Suprapubic skin (tissue), 4 donors: ENCODE data around the gene ZFAND3. TPM values are rescaled to one million over a fixed set of nuclear protein-coding genes. Genes with fewer than 3 reads are reported as not detected.

Experiments
- DNase-seq, 2 donors: peaks; one replicate each; pipeline ENCODE4 v3.0.0-alpha.2; 2019; ENCODE audit warnings: low spot score in 2 of 2
- H3K27ac ChIP-seq: fragments of 200-600 bp; sonication (generic); one replicate; pipeline ENCODE4 v1.5.1; 2019
- H3K27me3 ChIP-seq: fragments of 200-600 bp; sonication (generic); one replicate; pipeline ENCODE4 v1.5.1; 2019
- H3K36me3 ChIP-seq: fragments of 200-600 bp; sonication (generic); one replicate; pipeline ENCODE4 v1.5.1; 2019
- H3K4me1 ChIP-seq: fragments of 200-600 bp; sonication (generic); one replicate; pipeline ENCODE4 v1.5.1; 2019
- H3K4me3 ChIP-seq: fragments of 200-600 bp; sonication (generic); one replicate; pipeline ENCODE4 v1.5.1; 2019; ENCODE audit warnings: mild to moderate bottlenecking
- H3K9me3 ChIP-seq: fragments of 200-600 bp; sonication (generic); one replicate; pipeline ENCODE4 v1.5.1; 2019
- CTCF ChIP-seq, 2 donors: fragments of 200-600 bp in 1 of 2; fragments of 450-650 bp in 1 of 2; sonication (generic) in 1 of 2; IDR thresholded peaks; one replicate each; pipeline ENCODE4 v1.5.1; 2016 to 2019; ENCODE audit warnings: antibody characterized with exemption in 2 of 2, mild to moderate bottlenecking in 1 of 2, moderate library complexity in 1 of 2
- EP300 ChIP-seq: sonication (generic); formaldehyde crosslinking; IDR thresholded peaks from one replicate; pipeline ENCODE4 v1.6.1; 2017; ENCODE audit warnings: antibody characterized with exemption
- POLR2A ChIP-seq, 2 donors: fragments of 450-650 bp; IDR thresholded peaks; one replicate each; pipeline ENCODE4 v1.6.1; 2017; ENCODE audit warnings: antibody characterized with exemption in 2 of 2, mild to moderate bottlenecking in 2 of 2, moderate library complexity in 2 of 2
- POLR2AphosphoS5 ChIP-seq, 3 donors: sonication (generic); formaldehyde crosslinking; IDR thresholded peaks; one replicate each; pipeline ENCODE4 v1.6.1; 2017; ENCODE audit warnings: antibody characterized with exemption in 3 of 3
- WGBS: methylation state at CpG from one replicate; pipeline ENCODE4 v1.1.5; 2018; 5-methylcytosine and 5-hydroxymethylcytosine counted together
- total RNA-seq, 4 donors: library from RNA; depleted of rRNA; stranded (reverse); fragments of >200 nt; gene quantifications; one replicate each; pipeline ENCODE4 v1.1.0, GENCODE V29; 2016

ZFAND3 gene
- total RNA-seq, 4 donors from 2014 or later, result 31.1 to 41.0 (median 36.3) TPM

GRCh38 chr6:38035478-38035877 is 216.0 kb downstream of the ZFAND3 start:
- 89% methylated on average over 1 of the region's 1 CpG for WGBS
- peaks cover 2% of the 10 kb centered on the region for H3K4me1 ChIP-seq
- H3K9me3 ChIP-seq, result no peaks in the 10 kb centered on the region
- no peaks in the 10 kb centered on the region for H3K36me3 ChIP-seq
- H3K4me3 ChIP-seq, result no peak overlapping the region
- H3K27ac ChIP-seq, result no peak overlapping the region
- TF ChIP-seq POLR2AphosphoS5 (IDR thresholded peaks at IDR 0.05) (no peak), CTCF (IDR thresholded peaks at IDR 0.05) (no peak)
- H3K27me3 ChIP-seq, result no peaks in the 10 kb centered on the region
- no peak for DNase-seq

- Histone ChIP-seq H3K27ac (no peak overlapping the region), H3K36me3 (no peaks in the 10 kb centered on the region), H3K4me1 (no peaks in the 10 kb centered on the region), H3K9me3 (no peaks in the 10 kb centered on the region), H3K4me3 (no peak overlapping the region), H3K27me3 (no peaks in the 10 kb centered on the region)
- 69% methylated on average over 2 of the region's 2 CpGs for WGBS
- TF ChIP-seq POLR2A (IDR thresholded peaks at IDR 0.05) (no peak), CTCF (IDR thresholded peaks at IDR 0.05) (no peak), POLR2AphosphoS5 (IDR thresholded peaks at IDR 0.05) (no peak), EP300 (no peak)
- no peak for DNase-seq
Observed at GRCh38 chr6:38039502-38039901, 220.0 kb downstream of the ZFAND3 start.

DNA sequence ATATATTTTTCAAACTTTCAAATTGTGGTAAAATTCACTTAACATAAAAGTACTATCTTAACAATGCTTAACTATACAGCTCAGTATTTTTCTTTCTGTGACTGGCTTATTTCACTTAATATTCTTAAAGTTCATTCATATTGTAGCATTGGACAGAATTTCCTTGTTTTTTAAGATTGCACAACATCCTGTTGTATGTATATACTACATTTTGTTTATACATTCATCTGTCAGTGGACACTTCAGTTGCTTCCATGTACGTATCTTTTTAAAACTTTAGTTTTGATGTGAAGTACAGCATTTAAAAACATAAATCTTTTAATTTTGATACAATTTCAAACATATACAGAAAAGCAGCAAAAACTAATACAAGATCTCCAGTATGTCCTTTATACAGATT is 220.7 kb downstream of the ZFAND3 start:
- H3K9me3 ChIP-seq, result no peaks in the 10 kb centered on the region
- H3K27ac ChIP-seq, result no peak overlapping the region
- H3K36me3 ChIP-seq, result no peaks in the 10 kb centered on the region
- H3K4me3 ChIP-seq, result no peak overlapping the region
- no peaks in the 10 kb centered on the region for H3K4me1 ChIP-seq
- DNase-seq, result no peak
- no peak for TF ChIP-seq CTCF (IDR thresholded peaks at IDR 0.05)
- no peak for TF ChIP-seq POLR2A (IDR thresholded peaks at IDR 0.05)
- TF ChIP-seq EP300, result no peak
- no peak for TF ChIP-seq POLR2AphosphoS5 (IDR thresholded peaks at IDR 0.05)
- H3K27me3 ChIP-seq, result no peaks in the 10 kb centered on the region
- 96% methylated on average over 1 of the region's 1 CpG for WGBS

DNA sequence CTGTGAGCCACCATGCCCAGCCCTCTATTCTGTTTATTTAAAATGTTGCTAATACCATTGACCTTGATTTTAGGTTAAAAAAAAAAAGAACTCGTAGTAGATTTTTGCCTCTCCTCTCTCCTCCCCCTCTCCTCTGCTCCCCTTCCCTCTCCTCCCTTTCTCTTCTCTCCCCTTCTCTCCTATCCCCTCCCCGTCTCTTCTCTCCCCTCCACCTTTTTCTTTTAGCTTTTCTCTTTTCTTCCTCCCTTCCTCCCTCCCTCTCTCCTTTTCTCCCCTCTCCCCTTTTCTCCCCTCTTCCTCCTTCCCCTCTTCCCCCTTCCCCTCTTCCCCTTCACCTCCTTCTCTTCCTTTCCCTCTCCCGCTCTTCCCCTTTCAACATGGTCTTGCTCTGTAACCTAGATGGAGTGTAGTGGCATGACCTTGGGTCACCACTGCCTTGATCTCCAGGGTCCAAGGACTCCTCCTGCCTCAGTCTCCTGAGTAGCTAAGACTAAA is 223.8 kb downstream of the ZFAND3 start:
- H3K36me3 ChIP-seq, result no peaks in the 10 kb centered on the region
- TF ChIP-seq CTCF (IDR thresholded peaks at IDR 0.05), result no peak
- TF ChIP-seq POLR2AphosphoS5 (IDR thresholded peaks at IDR 0.05), result no peak
- no peak for TF ChIP-seq POLR2A (IDR thresholded peaks at IDR 0.05)
- TF ChIP-seq EP300, result no peak
- WGBS, result 94% methylated on average over 3 of the region's 3 CpGs

GRCh38 chr6:38045701-38046305 is 226.3 kb downstream of the ZFAND3 start:
- H3K9me3 ChIP-seq, result no peaks in the 10 kb centered on the region
- H3K27me3 ChIP-seq, result no peaks in the 10 kb centered on the region
- H3K4me1 ChIP-seq, result no peaks in the 10 kb centered on the region
- DNase-seq, result no peak
- H3K27ac ChIP-seq, result no peak overlapping the region
- WGBS, result 98% methylated on average over 6 of the region's 6 CpGs
- TF ChIP-seq POLR2AphosphoS5 (IDR thresholded peaks at IDR 0.05) (no peak), POLR2A (IDR thresholded peaks at IDR 0.05) (no peak), CTCF (IDR thresholded peaks at IDR 0.05) (no peak), EP300 (no peak)
- no peaks in the 10 kb centered on the region for H3K36me3 ChIP-seq
- no peak overlapping the region for H3K4me3 ChIP-seq

More for the DNA sequence above, 223.8 kb downstream of the ZFAND3 start:
- Histone ChIP-seq H3K4me3 (no peak overlapping the region), H3K27me3 (no peaks in the 10 kb centered on the region), H3K4me1 (no peaks in the 10 kb centered on the region), H3K27ac (no peak overlapping the region), H3K9me3 (no peaks in the 10 kb centered on the region)
- DNase-seq, result no peak
